Heart right ventricle (tissue), 16 donors: ENCODE results near the gene COCH. TPM values are rescaled to one million over a fixed set of nuclear protein-coding genes. Genes with fewer than 3 reads are reported as not detected.

Experiments used
- ATAC-seq, 8 donors: fragments of 200-7000 bp; cut with Tn5 transposase; one replicate each; pipeline ENCODE4 v1.9.1; 2020; ENCODE audit warnings: mild to moderate bottlenecking in 8 of 8, moderate library complexity in 8 of 8, moderate number of reproducible peaks in 1 of 8
- DNase-seq, 2 donors: peaks; one replicate each; pipeline ENCODE4 v3.0.0-alpha.2; 2020
- H3K27ac ChIP-seq, 10 donors: fragments of 200-600 bp; sonication (generic) in 2 of 10; one replicate each; pipeline versions ENCODE4 v1.5.0 to v1.8.0; 2020 to 2022; ENCODE audit warnings: mild to moderate bottlenecking in 3 of 10
- H3K27me3 ChIP-seq, 7 donors: fragments of 200-600 bp; one replicate each; pipeline ENCODE4 v1.8.0; 2021 to 2022; ENCODE audit warnings: mild to moderate bottlenecking in 2 of 7
- H3K36me3 ChIP-seq, 9 donors: fragments of 200-600 bp; sonication (generic) in 1 of 9; one replicate each; pipeline versions ENCODE4 v1.5.0 to v1.8.0; 2020 to 2022; ENCODE audit warnings: mild to moderate bottlenecking in 2 of 9
- H3K4me1 ChIP-seq, 9 donors: fragments of 200-600 bp; sonication (generic) in 1 of 9; one replicate each; pipeline versions ENCODE4 v1.5.0 to v1.8.0; 2020 to 2022; ENCODE audit warnings: mild to moderate bottlenecking in 4 of 9
- H3K4me3 ChIP-seq, 10 donors: fragments of 200-600 bp; sonication (generic) in 2 of 10; one replicate each; pipeline versions ENCODE4 v1.5.0 to v1.8.0; 2020 to 2022; ENCODE audit warnings: mild to moderate bottlenecking in 7 of 10, moderate library complexity in 2 of 10
- H3K9me3 ChIP-seq, 11 donors: fragments of 200-600 bp in 10 of 11; sonication (generic) in 2 of 11; one replicate each; pipeline versions ENCODE4 v1.5.0 to v1.8.0; 2013 to 2022; ENCODE audit warnings: mild to moderate bottlenecking in 2 of 11, control low read depth in 1 of 11, moderate library complexity in 1 of 11
- CTCF ChIP-seq, 9 donors: fragments of 200-600 bp; sonication (generic) in 2 of 9; IDR thresholded peaks; one replicate each; pipeline versions ENCODE4 v1.5.0 to v1.8.0; 2021 to 2022; ENCODE audit warnings: antibody characterized with exemption in 9 of 9, mild to moderate bottlenecking in 5 of 9, moderate library complexity in 1 of 9
- WGBS, 2 donors: extraction: QIAGEN DNeasy Blood & Tissue Kit; methylation state at CpG; one replicate each; pipeline ENCODE4 v1.1.7; 2013; ENCODE audit warnings: inconsistent platforms in 1 of 2; 5-methylcytosine and 5-hydroxymethylcytosine counted together
- intact Hi-C, 10 donors: fragments of 100-400 bp; cut with DNase I; formaldehyde crosslinking; loops; one replicate each; pipeline versions ENCODE4 v1.11.1 to v1.14.2; 2022
- polyA plus RNA-seq, 2 donors: library from polyadenylated mRNA; stranded (reverse); fragments of 200-250 nt; gene quantifications; one replicate each; pipeline ENCODE4 v1.2.3, GENCODE V29; 2013
- total RNA-seq, 10 donors: library from RNA; stranded (reverse); fragmentation: NEBNext Ultra II Directional in 3 of 10; extraction: Animal tissue kit (Norgen Biotek cat#: 25700) in 3 of 10; gene quantifications; one replicate each; pipeline versions ENCODE4 v1.2.1 to v1.2.4, GENCODE V29; 2021 to 2023
- donor health status: Arrhythmogenic right ventricular cardiomyopathy.
- donor health status: ischemic (EF 13 %, LVEDD 7.1; RV severe dilation, severe dysfunction).
- donor health status: healthy with polysubstance abuse.
- donor health status: DM: no; HTN: yes; CAD: no.
- donor health status: DM: no; HTN: no; CAD: no.
- donor health status: ischemic (EF 25% LVEDD 6.9; RV normal size, moderate dysfunction).
- donor health status: ischemic (EF 25% LVEDD 5.7; RV mildly dilated, moderate dysfunction).
- donor health status: healthy.
- donor health status: DM: yes; HTN: yes; CAD: no.
- donor health status: Ischemic cardiomyopathy.
- donor health status: ischemic (EF 35%, LVEDD 5.7; RV mildly dilated, moderate dysfunction).
- donor health status: nonischemic (EF 11% LVEDD 7.7; RV severe dilation, severe dysfunction).
- donor health status: DM: yes; HTN: yes; CAD: no.
- donor health status: PGD.
- donor health status: ischemic (EF 29% LVEDD 5.4; RV normal size, mild dysfunction).
- donor health status: nonischemic (EF 23%, LVEDD 6.1; RV moderate dilation, normal function).

COCH gene
- total and polyA plus RNA-seq, 12 donors: 0.13 to 2.9 (median 0.94) TPM

GRCh38 chr14:30855345-30856037 is 18.9 kb upstream of the COCH start:
- TF ChIP-seq CTCF (IDR thresholded peaks at IDR 0.05): no peak
- intact Hi-C loops: no loop called here
- peaks cover 0 to 11% (median 0%) of the 10 kb centered on the region in 7 donors for H3K27me3 ChIP-seq
- no peak overlapping the region for H3K4me3 ChIP-seq
- 83 to 88% methylated on average over 6 of the region's 6 CpGs for WGBS, 2 donors
- no peaks in the 10 kb centered on the region for H3K36me3 ChIP-seq
- H3K4me1 ChIP-seq: no peaks in the 10 kb centered on the region
- no peak overlapping the region for H3K27ac ChIP-seq
- ATAC-seq (no peak), DNase-seq (no peak)
- no peaks in the 10 kb centered on the region for H3K9me3 ChIP-seq

GRCh38 chr14:30861200-30861599 is 13.2 kb upstream of the COCH start:
- TF ChIP-seq CTCF (IDR thresholded peaks at IDR 0.05): no peak
- Histone ChIP-seq H3K36me3 (no peaks in the 10 kb centered on the region), H3K4me3 (no peak overlapping the region), H3K9me3 (no peaks in the 10 kb centered on the region), H3K27ac (no peak overlapping the region), H3K4me1 (no peaks in the 10 kb centered on the region), H3K27me3 (peaks cover 0 to 8% (median 3%) of the 10 kb centered on the region in 7 donors)
- DNase-seq: no peak
- intact Hi-C loops: no loop called here
- WGBS, 2 donors: 84 to 92% methylated on average over 1 of the region's 1 CpG
- ATAC-seq: no peak

GRCh38 chr14:30864934-30865333 is 9.4 kb upstream of the COCH start:
- 78 to 93% methylated on average over 5 of the region's 5 CpGs for WGBS, 2 donors
- Histone ChIP-seq H3K4me3 (no peak overlapping the region), H3K4me1 (no peaks in the 10 kb centered on the region), H3K9me3 (no peaks in the 10 kb centered on the region), H3K27me3 (peaks cover 0 to 18% (median 3%) of the 10 kb centered on the region in 7 donors), H3K27ac (no peak overlapping the region), H3K36me3 (no peaks in the 10 kb centered on the region)
- TF ChIP-seq CTCF (IDR thresholded peaks at IDR 0.05): no peak
- ATAC-seq (no peak), DNase-seq (no peak)
- intact Hi-C loops: no loop called here

GRCh38 chr14:30868736-30869135 is 5.6 kb upstream of the COCH start:
- intact Hi-C loops: no loop called here
- H3K4me1 ChIP-seq: peaks cover 0 to 1% (median 0%) of the 10 kb centered on the region in 9 donors
- no peak for ATAC-seq
- H3K27ac ChIP-seq: no peak overlapping the region
- TF ChIP-seq CTCF (IDR thresholded peaks at IDR 0.05): no peak
- WGBS, 2 donors: 96 to 97% methylated on average over 5 of the region's 5 CpGs
- no peak for DNase-seq
- no peaks in the 10 kb centered on the region for H3K9me3 ChIP-seq
- H3K36me3 ChIP-seq: no peaks in the 10 kb centered on the region
- no peak overlapping the region for H3K4me3 ChIP-seq
- peaks cover 0 to 41% (median 24%) of the 10 kb centered on the region in 7 donors for H3K27me3 ChIP-seq
